Measurements from ENCODE around the gene DTX2. TPM values are rescaled to one million over a fixed set of nuclear protein-coding genes. Genes with fewer than 3 reads are reported as not detected.
"Not testable (repeated sequence)": the region's sequence is repeated elsewhere in the genome, so short reads cannot be mapped to it uniquely, and the experiment has no call there.

DTX2 gene
- total RNA-seq, 3 donors from 2014 or later = 52.3 to 91.6 (median 83.7) TPM

DNA sequence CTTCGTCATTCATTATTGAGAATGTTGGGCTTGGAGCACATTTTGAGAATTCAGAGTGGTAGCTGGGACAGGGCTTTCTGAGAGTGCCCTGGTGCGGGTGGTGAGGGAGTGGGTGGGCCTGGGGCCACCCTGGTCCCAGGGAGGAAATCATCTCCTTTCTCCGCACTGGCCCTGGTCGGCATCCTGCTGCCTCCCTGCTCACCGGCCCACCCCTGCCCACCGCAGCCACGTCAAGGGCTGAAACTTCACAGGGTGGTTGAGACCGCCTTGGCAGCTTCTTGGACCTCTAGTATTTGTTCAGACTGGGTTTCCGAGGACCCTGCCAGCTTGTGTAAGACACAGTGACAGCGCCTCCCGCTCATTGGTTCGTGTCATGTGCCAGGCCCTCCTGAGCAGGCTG is 22.9 kb downstream of the DTX2 start:
- H3K4me1 ChIP-seq (ENCODE audit: low read depth); H3K36me3 ChIP-seq (ENCODE audit: low read depth); ATAC-seq; H3K4me3 ChIP-seq; intact Hi-C loops (cut with DNase I, micrococcal nuclease); DNase-seq; H3K9me3 ChIP-seq: not testable (repeated sequence)

- intact Hi-C loops (cut with DNase I, micrococcal nuclease); H3K4me1 ChIP-seq (ENCODE audit: low read depth); H3K36me3 ChIP-seq (ENCODE audit: low read depth); H3K9me3 ChIP-seq; DNase-seq; H3K4me3 ChIP-seq: not testable (repeated sequence)
- ATAC-seq = peak; percentile 11
These were observed 24.5 kb downstream of the DTX2 start for GRCh38 chr7:76485822-76486610.

GRCh38 chr7:76486618-76487017 is 25.1 kb downstream of the DTX2 start:
- intact Hi-C loops (cut with DNase I, micrococcal nuclease); H3K4me3 ChIP-seq; H3K9me3 ChIP-seq; H3K36me3 ChIP-seq (ENCODE audit: low read depth); H3K4me1 ChIP-seq (ENCODE audit: low read depth); DNase-seq: not testable (repeated sequence)
- ATAC-seq = peak; percentile 80

GRCh38 chr7:76487969-76488368 is 26.5 kb downstream of the DTX2 start:
- H3K9me3 ChIP-seq; DNase-seq; intact Hi-C loops (cut with DNase I, micrococcal nuclease); H3K4me3 ChIP-seq; ATAC-seq; H3K4me1 ChIP-seq (ENCODE audit: low read depth); H3K36me3 ChIP-seq (ENCODE audit: low read depth): not testable (repeated sequence)

DNA sequence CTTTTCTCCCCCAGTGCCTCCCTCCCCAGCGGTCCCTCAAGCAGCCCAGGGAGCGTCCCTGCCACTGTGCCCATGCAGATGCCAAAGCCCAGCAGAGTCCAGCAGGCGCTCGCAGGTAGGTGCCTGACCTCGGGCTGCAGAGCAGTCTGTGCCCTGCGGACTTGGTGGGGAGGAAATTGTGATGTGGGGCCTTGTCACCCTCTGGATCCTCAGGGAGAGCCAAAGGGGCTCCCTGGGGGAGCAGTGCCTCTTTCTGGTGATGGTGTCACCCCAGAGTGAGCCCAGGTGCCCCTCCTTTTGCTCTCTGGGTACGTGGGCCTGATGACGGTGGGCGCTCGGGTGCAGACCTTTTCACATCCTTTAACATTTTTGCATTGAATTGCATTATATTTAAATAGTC is 30.6 kb downstream of the DTX2 start:
- ATAC-seq; H3K9me3 ChIP-seq; H3K4me1 ChIP-seq (ENCODE audit: low read depth); intact Hi-C loops (cut with DNase I, micrococcal nuclease); H3K4me3 ChIP-seq; H3K36me3 ChIP-seq (ENCODE audit: low read depth); DNase-seq: not testable (repeated sequence)

DNA sequence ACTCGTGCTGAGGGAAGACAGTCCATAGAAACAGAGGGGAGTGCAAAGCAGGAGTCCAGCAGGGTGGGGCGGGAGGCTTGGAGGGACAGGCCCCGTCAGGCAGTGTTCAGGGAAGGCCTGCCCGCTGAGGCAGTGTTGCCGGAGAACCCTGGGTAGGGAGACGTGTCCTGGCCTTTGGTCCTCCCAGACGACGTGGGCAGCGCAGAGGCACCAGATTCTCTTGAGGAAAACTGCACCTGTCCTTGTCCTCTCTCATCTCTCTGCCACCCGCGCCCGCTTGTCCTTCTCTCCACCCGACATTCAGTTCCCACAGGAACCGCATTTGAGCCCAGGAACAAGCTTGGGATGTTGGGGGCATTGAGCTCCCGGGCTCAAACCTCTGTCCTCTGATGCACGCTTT is 34.2 kb downstream of the DTX2 start:
- intact Hi-C loops (cut with DNase I, micrococcal nuclease); H3K4me1 ChIP-seq (ENCODE audit: low read depth); ATAC-seq; H3K4me3 ChIP-seq; H3K9me3 ChIP-seq; H3K36me3 ChIP-seq (ENCODE audit: low read depth); DNase-seq: not testable (repeated sequence)

DNA sequence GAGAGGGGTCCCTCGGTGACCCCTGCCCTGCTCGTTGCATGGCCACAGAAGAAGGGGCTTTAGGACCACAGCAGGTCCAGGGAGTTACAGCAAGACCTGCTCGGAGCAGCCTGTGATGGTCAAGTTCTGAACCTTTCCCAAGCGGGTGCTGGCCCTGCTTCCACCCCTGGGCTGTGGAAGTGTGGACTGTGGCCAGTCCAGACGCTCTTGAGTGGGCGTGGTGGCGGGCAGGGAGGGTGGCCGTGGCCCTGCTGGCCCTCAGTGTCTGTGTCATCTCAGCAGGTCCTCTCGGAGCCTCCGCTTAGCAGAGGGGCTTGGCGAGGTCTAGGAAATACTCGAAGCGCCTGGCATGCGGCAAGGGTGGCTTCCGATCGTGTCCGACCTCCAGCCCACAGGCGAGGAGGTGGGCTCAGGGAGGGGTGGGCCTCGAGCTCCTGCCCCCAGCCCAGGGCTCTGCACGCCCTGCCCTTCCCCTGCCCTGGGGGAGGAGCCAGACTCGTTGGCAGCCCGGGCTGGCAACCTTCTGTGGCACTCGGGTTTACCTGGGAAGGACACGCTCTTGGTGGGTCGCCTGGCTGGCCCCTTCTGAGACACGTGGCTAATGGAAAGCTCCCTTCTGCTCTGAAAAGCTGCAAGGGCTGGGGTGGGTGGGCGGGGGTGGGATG is 36.5 kb downstream of the DTX2 start:
- ATAC-seq; intact Hi-C loops (cut with DNase I, micrococcal nuclease): not testable (repeated sequence)

DNA sequence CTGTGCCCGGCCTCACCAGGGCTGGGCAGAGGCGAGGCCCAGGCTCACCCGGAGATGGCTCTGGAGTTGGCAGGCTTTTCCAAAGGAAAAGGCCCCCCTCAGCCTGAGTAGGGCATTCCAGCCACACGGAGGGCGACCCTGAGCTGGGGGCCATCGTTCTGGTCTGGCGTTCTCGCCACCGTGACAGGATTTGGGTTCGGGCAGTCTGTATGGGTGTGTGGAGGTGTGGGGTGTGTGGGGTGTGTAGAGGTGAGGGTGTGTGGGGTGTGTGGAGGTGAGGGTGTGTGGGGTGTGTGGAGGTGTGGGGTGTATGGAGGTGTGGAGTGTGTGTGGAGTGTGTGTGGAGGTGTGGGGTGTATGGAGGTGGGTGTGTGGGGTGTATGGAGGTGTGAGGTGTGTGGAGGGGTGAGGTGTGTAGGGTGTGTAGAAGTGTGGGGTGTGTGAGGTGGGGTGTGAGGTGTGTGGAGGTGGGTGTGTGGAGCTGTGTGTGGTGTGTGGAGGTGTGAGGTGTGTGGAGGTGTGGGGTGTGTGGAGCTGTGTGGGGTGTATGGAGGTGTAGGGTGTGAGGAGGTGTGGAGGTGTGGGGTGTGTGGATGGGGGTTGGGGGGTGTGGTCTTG is 37.2 kb downstream of the DTX2 start:
- DNase-seq = not testable (repeated sequence)

More for the DNA sequence above, 36.5 kb downstream of the DTX2 start:
- not testable (repeated sequence) for H3K4me3 ChIP-seq; DNase-seq; H3K9me3 ChIP-seq; H3K4me1 ChIP-seq (ENCODE audit: low read depth); H3K36me3 ChIP-seq (ENCODE audit: low read depth)

DNA sequence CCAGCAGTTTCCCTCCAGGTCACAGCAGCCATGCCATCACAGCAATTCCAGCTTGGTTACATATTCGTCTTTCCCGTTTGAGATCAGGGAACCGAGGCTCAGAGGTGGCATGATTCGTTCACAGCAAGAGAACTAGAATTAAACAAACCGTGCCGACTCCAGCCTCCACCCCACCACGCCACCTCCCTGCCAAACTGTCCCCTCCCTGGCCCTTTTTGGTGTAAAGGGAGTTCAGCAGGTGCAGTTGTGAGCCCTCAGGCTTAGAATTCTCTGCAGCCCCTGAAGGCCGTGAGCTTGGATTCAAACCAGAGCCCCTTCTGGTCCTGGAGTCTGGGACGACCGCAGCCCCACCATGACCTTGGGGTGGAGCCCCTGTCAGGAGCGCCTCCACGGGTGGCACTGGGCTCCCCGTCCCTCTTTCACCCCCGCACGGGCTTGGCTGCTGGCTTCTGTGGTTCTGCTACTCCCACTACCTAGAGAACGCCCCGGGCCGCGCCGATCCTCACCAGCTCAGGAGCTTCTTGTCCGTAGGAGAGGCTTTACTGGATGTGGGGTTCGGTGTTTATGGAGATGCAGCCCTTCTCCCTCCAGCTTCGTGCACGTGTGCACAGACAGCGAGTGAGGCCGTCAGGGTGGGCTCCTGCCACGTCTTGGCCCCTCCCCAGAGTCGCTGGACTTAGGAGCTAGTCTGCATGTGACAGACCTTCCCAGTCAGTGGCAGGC is 37.9 kb downstream of the DTX2 start:
- H3K9me3 ChIP-seq; H3K4me3 ChIP-seq; H3K36me3 ChIP-seq (ENCODE audit: low read depth); H3K4me1 ChIP-seq (ENCODE audit: low read depth); DNase-seq; ATAC-seq; intact Hi-C loops (cut with DNase I, micrococcal nuclease): not testable (repeated sequence)

More for the DNA sequence above, 37.2 kb downstream of the DTX2 start:
- H3K9me3 ChIP-seq; ATAC-seq; H3K4me3 ChIP-seq; intact Hi-C loops (cut with DNase I, micrococcal nuclease); H3K4me1 ChIP-seq (ENCODE audit: low read depth); H3K36me3 ChIP-seq (ENCODE audit: low read depth): not testable (repeated sequence)

DNA sequence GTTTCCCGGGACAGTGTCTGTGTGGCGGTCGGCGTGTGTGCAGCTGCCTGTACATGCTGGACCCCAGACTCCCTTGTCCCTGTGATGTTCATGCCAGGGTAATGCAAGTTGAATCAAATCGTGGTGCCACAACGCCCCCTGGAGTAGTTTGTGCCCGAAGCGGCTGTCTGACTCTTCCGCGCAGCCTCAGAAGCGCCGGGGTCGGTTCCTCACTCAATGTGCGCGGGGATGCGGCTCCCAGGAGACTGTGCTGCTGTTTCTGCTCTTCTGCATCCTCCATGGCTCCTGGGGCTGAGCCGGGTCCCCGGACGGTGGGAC is 38.4 kb downstream of the DTX2 start:
- H3K4me1 ChIP-seq (ENCODE audit: low read depth); ATAC-seq; intact Hi-C loops (cut with DNase I, micrococcal nuclease); H3K4me3 ChIP-seq; DNase-seq; H3K9me3 ChIP-seq; H3K36me3 ChIP-seq (ENCODE audit: low read depth): not testable (repeated sequence)

GRCh38 chr7:76502224-76502623 is 40.7 kb downstream of the DTX2 start:
- H3K9me3 ChIP-seq; H3K4me1 ChIP-seq (ENCODE audit: low read depth); H3K36me3 ChIP-seq (ENCODE audit: low read depth); H3K4me3 ChIP-seq; DNase-seq; ATAC-seq; intact Hi-C loops (cut with DNase I, micrococcal nuclease): not testable (repeated sequence)

DNA sequence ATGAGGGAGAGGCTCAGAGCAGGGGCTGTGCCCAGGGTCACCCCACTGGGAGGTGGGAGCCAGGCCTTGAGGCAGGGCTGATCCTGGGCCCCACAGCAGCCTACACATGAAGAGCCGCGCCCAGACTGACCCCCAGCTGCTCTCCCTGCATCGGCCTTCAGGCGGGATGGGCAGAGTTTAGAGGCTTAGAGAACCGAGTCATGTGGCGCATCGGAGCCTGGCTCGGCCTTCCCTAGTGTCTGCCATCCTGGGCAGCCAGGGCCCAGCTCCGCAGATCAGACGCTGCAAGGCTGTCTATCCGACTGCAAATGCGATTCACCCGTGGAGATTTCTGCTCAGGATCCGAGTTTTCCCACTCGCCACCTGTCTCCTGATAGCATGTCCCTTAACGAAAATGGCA is 41.3 kb downstream of the DTX2 start:
- DNase-seq = peak in 1 of 3 donors; percentile 39
- H3K9me3 ChIP-seq; ATAC-seq; H3K36me3 ChIP-seq (ENCODE audit: low read depth); intact Hi-C loops (cut with DNase I, micrococcal nuclease); H3K4me1 ChIP-seq (ENCODE audit: low read depth); H3K4me3 ChIP-seq: not testable (repeated sequence)

- H3K9me3 ChIP-seq; intact Hi-C loops (cut with DNase I, micrococcal nuclease); H3K36me3 ChIP-seq (ENCODE audit: low read depth); H3K4me3 ChIP-seq; ATAC-seq; H3K4me1 ChIP-seq (ENCODE audit: low read depth): not testable (repeated sequence)
- peak in 1 of 3 donors; percentile 31 for DNase-seq
These were observed 41.7 kb downstream of the DTX2 start for GRCh38 chr7:76503244-76503643.
